ENCODE data around the gene TMEM132D.

Gene TMEM132D

GRCh38 chr12:129245769-129246168, 658.1 kb downstream of the TMEM132D start:
- Histone ChIP-seq H3K9ac (ENCODE audit: low read length) (no peak overlapping the region), H3K27me3 (ENCODE audit: control insufficient read depth in 1 of 2, insufficient read depth in 1 of 2, low read length in 2 of 2) (no peaks in the 10 kb centered on the region), H2BK15ac (ENCODE audit: low read depth, poor library complexity, severe bottlenecking) (no peak overlapping the region), H3K14ac (ENCODE audit: low read length in 2 of 2) (no peak overlapping the region), H3K4ac (ENCODE audit: low read depth in 1 of 2, low read length in 2 of 2) (no peak overlapping the region), H3K4me1 (ENCODE audit: control insufficient read depth, insufficient read depth, low read depth, low read length) (no peaks in the 10 kb centered on the region), H3K79me1 (replicated peaks; ENCODE audit: low read length, poor library complexity, severe bottlenecking) (no peaks in the 10 kb centered on the region), H3K9me3 (ENCODE audit: control insufficient read depth, low read length) (peaks cover 32% of the 10 kb centered on the region), H4K91ac (ENCODE audit: low read length) (no peak overlapping the region), H3K23ac (ENCODE audit: low read length in 2 of 2) (no peak overlapping the region), H2BK5ac (ENCODE audit: low read depth, low read length, poor library complexity, severe bottlenecking) (no peak overlapping the region), H3K27ac (ENCODE audit: low read length, poor library complexity, severe bottlenecking) (no peak overlapping the region), H2AK5ac (ENCODE audit: low read length, severe bottlenecking) (no peak overlapping the region), H2AFZ (ENCODE audit: low read depth, low read length) (no peak overlapping the region), H3K4me2 (ENCODE audit: low read length, poor library complexity, severe bottlenecking) (no peak overlapping the region), H3K4me3 (ENCODE audit: insufficient read depth in 1 of 2, low read depth in 1 of 2, low read length in 2 of 2) (no peak overlapping the region), H2BK12ac (ENCODE audit: low read length in 2 of 2) (no peak overlapping the region), H3K36me3 (ENCODE audit: control insufficient read depth in 1 of 2, insufficient read depth in 2 of 2, low read depth in 1 of 2, low read length in 2 of 2) (no peaks in the 10 kb centered on the region), H4K8ac (ENCODE audit: low read length) (no peak overlapping the region), H2BK120ac (ENCODE audit: low read depth, low read length) (no peak overlapping the region), H3K18ac (ENCODE audit: low read depth in 1 of 2, low read length in 2 of 2) (no peak overlapping the region)
- DNase-seq: no peak
- 77% methylated on average over 7 of the region's 9 CpGs for WGBS

GRCh38 chr12:129241852-129242251, 662.0 kb downstream of the TMEM132D start:
- no peak overlapping the region for H2AFZ ChIP-seq (ENCODE audit: low read depth, low read length)
- H3K79me1 ChIP-seq (replicated peaks; ENCODE audit: low read length, poor library complexity, severe bottlenecking): no peaks in the 10 kb centered on the region
- H2BK5ac ChIP-seq (ENCODE audit: low read depth, low read length, poor library complexity, severe bottlenecking): no peak overlapping the region
- H3K4me1 ChIP-seq (ENCODE audit: control insufficient read depth, insufficient read depth, low read depth, low read length): no peaks in the 10 kb centered on the region
- no peak overlapping the region for H2BK15ac ChIP-seq (ENCODE audit: low read depth, poor library complexity, severe bottlenecking)
- no peak overlapping the region for H3K4ac ChIP-seq (ENCODE audit: low read depth in 1 of 2, low read length in 2 of 2)
- no peak overlapping the region for H2AK5ac ChIP-seq (ENCODE audit: low read length, severe bottlenecking)
- no peak for DNase-seq
- no peak overlapping the region for H4K91ac ChIP-seq (ENCODE audit: low read length)
- H3K18ac ChIP-seq (ENCODE audit: low read depth in 1 of 2, low read length in 2 of 2): no peak overlapping the region
- H3K9me3 ChIP-seq (ENCODE audit: control insufficient read depth, low read length): peaks cover 41% of the 10 kb centered on the region
- no peak overlapping the region for H2BK120ac ChIP-seq (ENCODE audit: low read depth, low read length)
- H3K14ac ChIP-seq (ENCODE audit: low read length in 2 of 2): no peak overlapping the region
- H3K23ac ChIP-seq (ENCODE audit: low read length in 2 of 2): no peak overlapping the region
- H3K4me2 ChIP-seq (ENCODE audit: low read length, poor library complexity, severe bottlenecking): no peak overlapping the region
- no peak overlapping the region for H3K9ac ChIP-seq (ENCODE audit: low read length)
- no peak overlapping the region for H3K27ac ChIP-seq (ENCODE audit: low read length, poor library complexity, severe bottlenecking)
- no peak overlapping the region for H2BK12ac ChIP-seq (ENCODE audit: low read length in 2 of 2)
- no peak overlapping the region for H3K4me3 ChIP-seq (ENCODE audit: insufficient read depth in 1 of 2, low read depth in 1 of 2, low read length in 2 of 2)
- H3K27me3 ChIP-seq (ENCODE audit: control insufficient read depth in 1 of 2, insufficient read depth in 1 of 2, low read length in 2 of 2): no peaks in the 10 kb centered on the region
- no peaks in the 10 kb centered on the region for H3K36me3 ChIP-seq (ENCODE audit: control insufficient read depth in 1 of 2, insufficient read depth in 2 of 2, low read depth in 1 of 2, low read length in 2 of 2)
- WGBS: 33% methylated on average over 1 of the region's 1 CpG
- no peak overlapping the region for H4K8ac ChIP-seq (ENCODE audit: low read length)

- Histone ChIP-seq H3K4ac (ENCODE audit: low read depth in 1 of 2, low read length in 2 of 2) (no peak overlapping the region), H3K18ac (ENCODE audit: low read depth in 1 of 2, low read length in 2 of 2) (no peak overlapping the region), H2BK12ac (ENCODE audit: low read length in 2 of 2) (no peak overlapping the region), H3K27ac (ENCODE audit: low read length, poor library complexity, severe bottlenecking) (no peak overlapping the region), H3K36me3 (ENCODE audit: control insufficient read depth in 1 of 2, insufficient read depth in 2 of 2, low read depth in 1 of 2, low read length in 2 of 2) (no peaks in the 10 kb centered on the region), H3K14ac (ENCODE audit: low read length in 2 of 2) (no peak overlapping the region), H3K9ac (ENCODE audit: low read length) (no peak overlapping the region), H3K4me3 (ENCODE audit: insufficient read depth in 1 of 2, low read depth in 1 of 2, low read length in 2 of 2) (no peak overlapping the region), H4K91ac (ENCODE audit: low read length) (no peak overlapping the region), H3K9me3 (ENCODE audit: control insufficient read depth, low read length) (peaks cover 31% of the 10 kb centered on the region), H3K23ac (ENCODE audit: low read length in 2 of 2) (no peak overlapping the region), H2AFZ (ENCODE audit: low read depth, low read length) (no peak overlapping the region), H3K79me1 (replicated peaks; ENCODE audit: low read length, poor library complexity, severe bottlenecking) (no peaks in the 10 kb centered on the region), H2AK5ac (ENCODE audit: low read length, severe bottlenecking) (no peak overlapping the region), H4K8ac (ENCODE audit: low read length) (no peak overlapping the region), H2BK120ac (ENCODE audit: low read depth, low read length) (no peak overlapping the region), H2BK15ac (ENCODE audit: low read depth, poor library complexity, severe bottlenecking) (no peak overlapping the region), H3K4me2 (ENCODE audit: low read length, poor library complexity, severe bottlenecking) (no peak overlapping the region), H3K27me3 (ENCODE audit: control insufficient read depth in 1 of 2, insufficient read depth in 1 of 2, low read length in 2 of 2) (no peaks in the 10 kb centered on the region), H2BK5ac (ENCODE audit: low read depth, low read length, poor library complexity, severe bottlenecking) (no peak overlapping the region), H3K4me1 (ENCODE audit: control insufficient read depth, insufficient read depth, low read depth, low read length) (no peaks in the 10 kb centered on the region)
- no peak for DNase-seq
- WGBS: 74% methylated on average over 3 of the region's 5 CpGs
Observed at GRCh38 chr12:129237881-129238280, 665.9 kb downstream of the TMEM132D start.

- Histone ChIP-seq H3K9me3 (ENCODE audit: control insufficient read depth, low read length) (peaks cover 21% of the 10 kb centered on the region), H3K4me1 (ENCODE audit: control insufficient read depth, insufficient read depth, low read depth, low read length) (no peaks in the 10 kb centered on the region), H3K9ac (ENCODE audit: low read length) (no peak overlapping the region), H2BK15ac (ENCODE audit: low read depth, poor library complexity, severe bottlenecking) (no peak overlapping the region), H2AK5ac (ENCODE audit: low read length, severe bottlenecking) (no peak overlapping the region), H3K4ac (ENCODE audit: low read depth in 1 of 2, low read length in 2 of 2) (no peak overlapping the region), H3K23ac (ENCODE audit: low read length in 2 of 2) (no peak overlapping the region), H2BK12ac (ENCODE audit: low read length in 2 of 2) (no peak overlapping the region), H3K27me3 (ENCODE audit: control insufficient read depth in 1 of 2, insufficient read depth in 1 of 2, low read length in 2 of 2) (no peaks in the 10 kb centered on the region), H2AFZ (ENCODE audit: low read depth, low read length) (no peak overlapping the region), H4K91ac (ENCODE audit: low read length) (no peak overlapping the region), H4K8ac (ENCODE audit: low read length) (no peak overlapping the region), H2BK5ac (ENCODE audit: low read depth, low read length, poor library complexity, severe bottlenecking) (no peak overlapping the region), H3K27ac (ENCODE audit: low read length, poor library complexity, severe bottlenecking) (no peak overlapping the region), H3K79me1 (replicated peaks; ENCODE audit: low read length, poor library complexity, severe bottlenecking) (no peaks in the 10 kb centered on the region), H3K14ac (ENCODE audit: low read length in 2 of 2) (no peak overlapping the region), H3K4me2 (ENCODE audit: low read length, poor library complexity, severe bottlenecking) (no peak overlapping the region), H3K36me3 (ENCODE audit: control insufficient read depth in 1 of 2, insufficient read depth in 2 of 2, low read depth in 1 of 2, low read length in 2 of 2) (no peaks in the 10 kb centered on the region), H3K4me3 (ENCODE audit: insufficient read depth in 1 of 2, low read depth in 1 of 2, low read length in 2 of 2) (no peak overlapping the region), H3K18ac (ENCODE audit: low read depth in 1 of 2, low read length in 2 of 2) (no peak overlapping the region), H2BK120ac (ENCODE audit: low read depth, low read length) (no peak overlapping the region)
- 63% methylated on average over 6 of the region's 6 CpGs for WGBS
- no peak for DNase-seq
Observed at GRCh38 chr12:129234209-129234608, 669.6 kb downstream of the TMEM132D start.

Data from mesenchymal stem cell (in vitro differentiated cells and primary cell).